ENCODE data around the gene LAMB4. TPM values are rescaled to one million over a fixed set of nuclear protein-coding genes. Genes with fewer than 3 reads are reported as not detected.
A peak's percentile ranks its signal among the peaks of the same experiment; 100 is the strongest.

LAMB4 gene
- polyA plus RNA-seq, 1 experiment = 0.33 TPM

- ChIA-PET POLR2A (no interaction called here), CTCF (interaction anchor here (1.4 to 3.2 kb wide), 2 partner anchors 11 to 152 kb away, joined by 3 to 13 read pairs; no protein-coding TSS in a partner anchor)
- Histone ChIP-seq H3K9me3 (ENCODE audit: control insufficient read depth, insufficient read depth, low read length) (no peaks in the 10 kb centered on the region), H3K27me3 (ENCODE audit: control insufficient read depth, insufficient read depth, low read length) (no peaks in the 10 kb centered on the region), H3K27ac (ENCODE audit: low read depth, low read length) (peak overlapping the region; percentile 21), H3K4me3 (ENCODE audit: low read depth, low read length) (no peak overlapping the region)
- DNase-seq (ENCODE audit: low read depth, low spot score) = no peak
- TF ChIP-seq, protein P1, sequence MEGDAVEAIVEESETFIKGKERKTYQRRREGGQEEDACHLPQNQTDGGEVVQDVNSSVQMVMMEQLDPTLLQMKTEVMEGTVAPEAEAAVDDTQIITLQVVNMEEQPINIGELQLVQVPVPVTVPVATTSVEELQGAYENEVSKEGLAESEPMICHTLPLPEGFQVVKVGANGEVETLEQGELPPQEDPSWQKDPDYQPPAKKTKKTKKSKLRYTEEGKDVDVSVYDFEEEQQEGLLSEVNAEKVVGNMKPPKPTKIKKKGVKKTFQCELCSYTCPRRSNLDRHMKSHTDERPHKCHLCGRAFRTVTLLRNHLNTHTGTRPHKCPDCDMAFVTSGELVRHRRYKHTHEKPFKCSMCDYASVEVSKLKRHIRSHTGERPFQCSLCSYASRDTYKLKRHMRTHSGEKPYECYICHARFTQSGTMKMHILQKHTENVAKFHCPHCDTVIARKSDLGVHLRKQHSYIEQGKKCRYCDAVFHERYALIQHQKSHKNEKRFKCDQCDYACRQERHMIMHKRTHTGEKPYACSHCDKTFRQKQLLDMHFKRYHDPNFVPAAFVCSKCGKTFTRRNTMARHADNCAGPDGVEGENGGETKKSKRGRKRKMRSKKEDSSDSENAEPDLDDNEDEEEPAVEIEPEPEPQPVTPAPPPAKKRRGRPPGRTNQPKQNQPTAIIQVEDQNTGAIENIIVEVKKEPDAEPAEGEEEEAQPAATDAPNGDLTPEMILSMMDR (IDR thresholded peaks at IDR 0.05; ENCODE audit: low read depth, low read length) = no peak
Observed at GRCh38 chr7:107993891-107994291, 136.3 kb downstream of the LAMB4 start.

DNA sequence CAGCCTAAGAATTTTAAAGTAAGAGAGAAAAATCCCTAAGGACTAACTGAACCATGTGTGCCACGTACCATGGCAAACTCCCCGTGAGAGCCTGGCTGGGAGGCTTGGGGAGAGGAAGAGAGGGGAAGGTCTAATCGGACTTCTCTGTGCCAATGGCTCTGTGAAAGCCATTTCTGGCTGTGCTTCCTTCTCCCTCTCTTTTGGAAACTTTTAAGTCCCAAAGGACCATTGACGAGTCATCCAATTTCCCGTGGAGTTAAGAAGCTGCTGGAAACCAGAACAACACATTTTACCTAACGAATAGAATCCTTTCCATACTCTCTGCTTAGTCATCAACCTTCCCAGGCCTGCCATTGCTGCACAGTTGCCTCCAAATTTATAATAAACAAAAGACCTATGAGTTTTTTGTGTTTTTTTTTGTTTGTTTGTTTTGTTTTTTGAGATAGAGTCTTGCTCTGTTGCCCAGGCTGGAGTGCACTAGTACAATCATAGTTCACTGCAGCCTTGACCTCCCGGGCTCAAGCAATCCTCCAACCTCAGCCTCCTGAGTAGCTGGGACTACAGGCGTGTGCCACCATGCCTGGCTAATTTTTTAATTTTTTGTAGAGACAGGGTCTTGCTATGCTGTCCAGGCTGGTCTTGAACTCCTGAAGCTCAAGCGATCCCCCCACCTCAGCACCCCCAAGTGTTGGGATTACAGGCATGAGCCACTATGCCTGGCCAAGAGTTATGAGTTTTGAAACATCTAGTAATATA lies 140.4 kb downstream of the LAMB4 start:
- TF ChIP-seq, protein P1 (IDR thresholded peaks at IDR 0.05; ENCODE audit: low read depth, low read length) = no peak
- no peaks in the 10 kb centered on the region for H3K27me3 ChIP-seq (ENCODE audit: control insufficient read depth, insufficient read depth, low read length)
- H3K9me3 ChIP-seq (ENCODE audit: control insufficient read depth, insufficient read depth, low read length) = no peaks in the 10 kb centered on the region
- H3K4me3 ChIP-seq (ENCODE audit: low read depth, low read length) = no peak overlapping the region
- H3K27ac ChIP-seq (ENCODE audit: low read depth, low read length) = no peak overlapping the region
- CTCF ChIA-PET = interaction anchor here (0.7 to 1.8 kb wide), 3 partner anchors 8 to 156 kb away, joined by 3 to 7 read pairs (median 6); no protein-coding TSS in a partner anchor
- POLR2A ChIA-PET = interaction anchor here (0.7 kb wide), 1 partner anchor 90 kb away, joined by 3 read pairs; no protein-coding TSS in a partner anchor
- no peak for DNase-seq (ENCODE audit: low read depth, low spot score)

DNA sequence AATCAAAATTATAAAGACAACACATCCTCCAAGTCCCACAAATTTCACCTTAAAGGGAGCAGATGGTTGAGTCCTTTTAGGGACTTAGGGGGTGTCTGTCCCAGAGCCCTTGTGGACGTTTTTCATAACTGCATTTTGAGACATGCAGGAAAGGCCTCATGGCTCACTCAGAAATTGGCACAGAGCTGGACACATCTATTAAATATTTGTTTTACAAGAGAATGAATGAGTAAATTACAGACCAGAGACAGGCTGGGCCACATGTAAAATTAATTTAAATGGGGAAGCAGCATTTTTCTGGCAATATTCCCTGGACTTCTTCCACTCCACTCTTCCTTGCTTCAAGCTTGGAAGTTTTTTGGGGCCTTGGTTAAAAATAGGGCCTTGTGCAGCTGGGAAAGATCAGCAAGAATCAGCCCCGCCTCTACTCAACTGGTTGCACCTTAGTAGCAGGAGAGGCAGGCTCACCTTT lies 147.2 kb downstream of the LAMB4 start:
- ChIA-PET CTCF (interaction anchor here (0.9 to 3.7 kb wide), 2 partner anchors 12 to 163 kb away, joined by 3 to 27 read pairs; no protein-coding TSS in a partner anchor), POLR2A (interaction anchor here (1.4 to 2.2 kb wide), 2 partner anchors 11 to 19 kb away, joined by 7 to 13 read pairs; no protein-coding TSS in a partner anchor)
- Histone ChIP-seq H3K9me3 (ENCODE audit: control insufficient read depth, insufficient read depth, low read length) (no peaks in the 10 kb centered on the region), H3K27me3 (ENCODE audit: control insufficient read depth, insufficient read depth, low read length) (no peaks in the 10 kb centered on the region), H3K27ac (ENCODE audit: low read depth, low read length) (peak overlapping the region; percentile 39), H3K4me3 (ENCODE audit: low read depth, low read length) (no peak overlapping the region)
- DNase-seq (ENCODE audit: low read depth, low spot score) = no peak
- TF ChIP-seq, protein P1 (IDR thresholded peaks at IDR 0.05; ENCODE audit: low read depth, low read length) = peak; percentile 43

DNA sequence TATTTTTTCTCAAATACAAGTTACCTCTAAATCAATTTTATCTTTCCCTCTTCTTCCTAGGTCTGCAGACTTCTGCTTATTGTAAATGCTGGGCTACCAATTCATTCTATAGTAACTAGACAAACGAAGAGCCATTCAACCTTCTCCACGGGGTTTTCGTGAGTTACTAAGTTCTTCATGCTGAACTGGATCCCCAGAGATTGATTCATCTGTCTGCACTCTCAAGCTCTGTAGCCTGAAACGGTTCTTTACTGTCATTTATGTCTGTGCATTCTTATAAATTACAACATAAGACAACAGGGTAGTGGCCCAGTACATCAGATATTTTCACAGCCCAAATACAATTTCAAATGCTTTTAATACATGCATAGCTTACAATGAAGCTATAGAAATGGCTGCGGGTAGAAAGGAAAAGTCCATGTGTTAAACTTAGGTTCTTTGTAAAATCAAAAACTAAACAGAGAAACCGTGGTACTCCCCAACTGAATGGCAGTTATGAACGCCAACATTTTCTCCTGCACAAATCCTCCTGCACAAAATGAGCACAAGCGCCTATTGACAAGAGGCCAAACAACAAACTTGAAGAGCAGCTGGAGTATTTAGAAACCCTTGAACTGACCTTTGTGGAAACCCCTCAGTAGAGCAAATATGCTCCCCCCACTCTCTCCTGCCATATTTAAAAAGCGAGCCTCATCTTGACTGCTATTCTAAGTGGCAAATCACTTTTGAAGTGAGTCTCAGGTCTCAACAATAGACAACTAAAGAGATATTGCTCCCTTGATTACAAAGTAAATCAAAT lies 147.9 kb downstream of the LAMB4 start:
- Histone ChIP-seq H3K4me3 (ENCODE audit: low read depth, low read length) (no peak overlapping the region), H3K9me3 (ENCODE audit: control insufficient read depth, insufficient read depth, low read length) (no peaks in the 10 kb centered on the region), H3K27ac (ENCODE audit: low read depth, low read length) (no peak overlapping the region), H3K27me3 (ENCODE audit: control insufficient read depth, insufficient read depth, low read length) (no peaks in the 10 kb centered on the region)
- ChIA-PET CTCF (interaction anchor here (0.6 to 3.7 kb wide), 6 partner anchors 8 to 516 kb away, joined by 3 to 27 read pairs (median 3); no protein-coding TSS in a partner anchor), POLR2A (interaction anchor here (1.4 to 2.2 kb wide), 2 partner anchors 10 to 20 kb away, joined by 7 to 13 read pairs; no protein-coding TSS in a partner anchor)
- TF ChIP-seq, protein P1 (IDR thresholded peaks at IDR 0.05; ENCODE audit: low read depth, low read length) = no peak
- DNase-seq (ENCODE audit: low read depth, low spot score) = no peak
